Lung (tissue), 12 donors: ENCODE results near the gene GALNT16. TPM values are rescaled to one million over a fixed set of nuclear protein-coding genes. Genes with fewer than 3 reads are reported as not detected.

Experiments used
- ATAC-seq: fragments of 200-7000 bp; cut with Tn5 transposase; one replicate; pipeline ENCODE4 v1.9.1; 2020; ENCODE audit warnings: moderate number of reproducible peaks; ENCODE audit not compliant: insufficient read depth, low FRiP score
- DNase-seq, 3 donors: peaks; one replicate each; pipeline ENCODE4 v3.0.0-alpha.2; 2013 to 2017
- H3K27ac ChIP-seq, 2 donors: one replicate each; pipeline ENCODE4 v1.5.1; 2013; ENCODE audit warnings: mild to moderate bottlenecking in 2 of 2, moderate library complexity in 2 of 2, control low read depth in 1 of 2, inconsistent platforms in 1 of 2, low read depth in 1 of 2, low read length in 1 of 2
- H3K27me3 ChIP-seq, 3 donors: one replicate each; pipeline ENCODE4 v1.5.1; 2013; ENCODE audit warnings: low read length in 2 of 3; ENCODE audit not compliant: control insufficient read depth in 3 of 3, insufficient read depth in 3 of 3
- H3K36me3 ChIP-seq, 4 donors: one replicate each; pipeline ENCODE4 v1.5.1; 2013; ENCODE audit warnings: low read length in 4 of 4, mild to moderate bottlenecking in 1 of 4, moderate library complexity in 1 of 4; ENCODE audit not compliant: control insufficient read depth in 4 of 4, insufficient read depth in 4 of 4
- H3K4me1 ChIP-seq, 5 donors: one replicate each; pipeline ENCODE4 v1.5.1; 2013; ENCODE audit warnings: low read length in 5 of 5, mild to moderate bottlenecking in 2 of 5, moderate library complexity in 1 of 5; ENCODE audit not compliant: control insufficient read depth in 5 of 5, insufficient read depth in 5 of 5
- H3K4me3 ChIP-seq: one replicate; pipeline ENCODE4 v1.5.1; 2013; ENCODE audit warnings: mild to moderate bottlenecking, control low read depth, moderate library complexity
- H3K9ac ChIP-seq, 2 donors: one replicate each; pipeline ENCODE4 v1.5.1; 2013; ENCODE audit warnings: low read length in 2 of 2, control low read depth in 1 of 2; ENCODE audit not compliant: insufficient read depth in 1 of 2
- H3K9me3 ChIP-seq, 4 donors: one replicate each; pipeline ENCODE4 v1.5.1; 2013; ENCODE audit warnings: low read length in 3 of 4, mild to moderate bottlenecking in 1 of 4, moderate library complexity in 1 of 4; ENCODE audit not compliant: control insufficient read depth in 4 of 4, insufficient read depth in 3 of 4
- WGBS, 2 donors: extraction: QIAGEN DNeasy Blood & Tissue Kit; methylation state at CpG; one replicate each; pipeline ENCODE4 v1.1.7; 2013; 5-methylcytosine and 5-hydroxymethylcytosine counted together
- polyA plus RNA-seq, 2 donors: library from polyadenylated mRNA; stranded (reverse); fragments of 200-250 nt; gene quantifications; one replicate each; pipeline ENCODE4 v1.2.1, GENCODE V29; 2013
- total RNA-seq, 2 donors: library from RNA; depleted of rRNA in 1 of 2; stranded (reverse); fragments of >200 nt in 1 of 2; gene quantifications; one replicate each; pipeline ENCODE4 v1.2.1, GENCODE V29; 2014 to 2021
- TF ChIP-seq, protein P1 (sequence below): IDR thresholded peaks from 2 replicates; pipeline ENCODE4 v1.5.1; 2012; ENCODE audit warnings: mild to moderate bottlenecking; ENCODE audit errors: control extremely low read depth, extremely low read depth
- donor health status: control.
- donor health status: control.
- donor health status: Bipolar disorder and iron deficiency.
- donor health status: healthy.
- donor health status: DM: yes; HTN: yes; CAD: no.

The GALNT16 gene
- total and polyA plus RNA-seq, 4 donors = 0.27 to 4.1 (median 1.4) TPM

DNA sequence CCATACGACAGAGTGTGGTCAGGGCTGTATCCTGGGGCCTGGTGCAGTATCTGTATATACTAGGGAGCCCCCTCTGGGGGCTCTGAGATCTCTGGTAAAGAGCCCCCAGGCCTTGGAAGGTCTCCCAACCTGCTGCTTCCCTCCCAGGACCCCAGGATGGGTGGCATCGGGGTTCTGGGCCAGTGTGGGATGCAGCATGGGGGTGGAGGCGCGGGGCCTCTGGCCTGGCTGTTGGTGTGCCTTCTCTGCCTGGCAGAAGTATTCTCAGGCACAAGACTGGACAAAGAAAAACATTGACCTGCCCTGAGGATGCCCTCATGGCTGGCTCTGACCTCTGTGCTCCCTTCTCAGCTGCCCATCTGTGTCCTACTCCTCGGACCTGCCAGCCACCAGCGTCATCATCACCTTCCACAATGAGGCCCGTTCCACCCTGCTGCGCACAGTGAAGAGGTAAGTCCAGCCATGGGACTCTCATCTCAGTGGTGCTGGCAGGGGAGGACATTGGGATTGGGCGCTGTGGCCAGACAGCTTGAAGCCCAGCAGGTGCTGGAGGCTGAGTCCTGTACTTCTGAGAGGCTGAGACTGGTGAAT lies 64.5 kb downstream of the GALNT16 start:
- no peak for ATAC-seq
- Histone ChIP-seq H3K36me3 (no peaks in the 10 kb centered on the region), H3K9ac (no peak overlapping the region), H3K9me3 (peaks cover 0 to 2% (median 0%) of the 10 kb centered on the region in 4 donors), H3K27ac (no peak overlapping the region), H3K27me3 (no peaks in the 10 kb centered on the region), H3K4me1 (no peaks in the 10 kb centered on the region), H3K4me3 (no peak overlapping the region)
- DNase-seq = no peak
- WGBS, 2 donors = 94% methylated on average over 9 of the region's 9 CpGs
- TF ChIP-seq, protein P1, sequence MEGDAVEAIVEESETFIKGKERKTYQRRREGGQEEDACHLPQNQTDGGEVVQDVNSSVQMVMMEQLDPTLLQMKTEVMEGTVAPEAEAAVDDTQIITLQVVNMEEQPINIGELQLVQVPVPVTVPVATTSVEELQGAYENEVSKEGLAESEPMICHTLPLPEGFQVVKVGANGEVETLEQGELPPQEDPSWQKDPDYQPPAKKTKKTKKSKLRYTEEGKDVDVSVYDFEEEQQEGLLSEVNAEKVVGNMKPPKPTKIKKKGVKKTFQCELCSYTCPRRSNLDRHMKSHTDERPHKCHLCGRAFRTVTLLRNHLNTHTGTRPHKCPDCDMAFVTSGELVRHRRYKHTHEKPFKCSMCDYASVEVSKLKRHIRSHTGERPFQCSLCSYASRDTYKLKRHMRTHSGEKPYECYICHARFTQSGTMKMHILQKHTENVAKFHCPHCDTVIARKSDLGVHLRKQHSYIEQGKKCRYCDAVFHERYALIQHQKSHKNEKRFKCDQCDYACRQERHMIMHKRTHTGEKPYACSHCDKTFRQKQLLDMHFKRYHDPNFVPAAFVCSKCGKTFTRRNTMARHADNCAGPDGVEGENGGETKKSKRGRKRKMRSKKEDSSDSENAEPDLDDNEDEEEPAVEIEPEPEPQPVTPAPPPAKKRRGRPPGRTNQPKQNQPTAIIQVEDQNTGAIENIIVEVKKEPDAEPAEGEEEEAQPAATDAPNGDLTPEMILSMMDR = no peak

- ATAC-seq (no peak), DNase-seq (no peak)
- Histone ChIP-seq H3K27ac (no peak overlapping the region), H3K36me3 (no peaks in the 10 kb centered on the region), H3K4me3 (no peak overlapping the region), H3K9me3 (peaks cover 0 to 2% (median 0%) of the 10 kb centered on the region in 4 donors), H3K27me3 (no peaks in the 10 kb centered on the region), H3K4me1 (no peaks in the 10 kb centered on the region), H3K9ac (no peak overlapping the region)
- 94 to 96% methylated on average over 8 of the region's 8 CpGs for WGBS, 2 donors
- TF ChIP-seq, protein P1 = no peak
Observed at GRCh38 chr14:69325086-69325485, 65.1 kb downstream of the GALNT16 start.

GRCh38 chr14:69325646-69326265 lies 65.8 kb downstream of the GALNT16 start:
- 95% methylated on average over 7 of the region's 7 CpGs for WGBS, 2 donors
- no peak for ATAC-seq
- Histone ChIP-seq H3K4me1 (no peaks in the 10 kb centered on the region), H3K4me3 (no peak overlapping the region), H3K9ac (no peak overlapping the region), H3K9me3 (peaks cover 0 to 2% (median 0%) of the 10 kb centered on the region in 4 donors), H3K27ac (no peak overlapping the region), H3K36me3 (no peaks in the 10 kb centered on the region), H3K27me3 (no peaks in the 10 kb centered on the region)
- TF ChIP-seq, protein P1 = no peak
- no peak for DNase-seq
